ENCODE measurements around the gene YJEFN3.

Gene YJEFN3

GRCh38 chr19:19541616-19542015, 12.9 kb downstream of the YJEFN3 start:
- Histone ChIP-seq H4K20me1 (ENCODE audit: insufficient read depth, low read length) (no peaks in the 10 kb centered on the region), H3K4me3 (ENCODE audit: low read depth, low read length, poor library complexity, severe bottlenecking) (no peak overlapping the region), H3F3A (ENCODE audit: insufficient read depth, low read length) (no peaks in the 10 kb centered on the region), H3K9me2 (ENCODE audit: low read depth, low read length) (no peaks in the 10 kb centered on the region), H3K27me3 (ENCODE audit: insufficient read depth, low read length) (no peaks in the 10 kb centered on the region), H3K4me2 (ENCODE audit: low read length) (no peak overlapping the region), H3K36me3 (ENCODE audit: insufficient read depth, low read length) (no peaks in the 10 kb centered on the region; the same call in 1 of the 2 replicates), H3K79me2 (ENCODE audit: insufficient read depth, low read length) (no peaks in the 10 kb centered on the region), H3K4me1 (ENCODE audit: insufficient read depth, low read length, severe bottlenecking) (peaks cover 10% of the 10 kb centered on the region), H3K9me3 (ENCODE audit: low read length) (no peaks in the 10 kb centered on the region), H3K9ac (ENCODE audit: low read length) (no peak overlapping the region), H3K27ac (ENCODE audit: low read depth, low read length, poor library complexity, severe bottlenecking) (no peak overlapping the region), H2AFZ (ENCODE audit: low read length) (no peak overlapping the region)
- TF ChIP-seq CTCF (IDR thresholded peaks at IDR 0.05; ENCODE audit: low read length) (no peak), EZH2 (IDR thresholded peaks at IDR 0.05; ENCODE audit: borderline replicate concordance, low read length) (no peak)

- no peak for TF ChIP-seq CTCF (IDR thresholded peaks at IDR 0.05; ENCODE audit: low read length)
- TF ChIP-seq EZH2 (IDR thresholded peaks at IDR 0.05; ENCODE audit: borderline replicate concordance, low read length), result no peak
- Histone ChIP-seq H3K9ac (ENCODE audit: low read length) (no peak overlapping the region), H3K4me2 (ENCODE audit: low read length) (no peak overlapping the region), H2AFZ (ENCODE audit: low read length) (no peak overlapping the region), H3K9me3 (ENCODE audit: low read length) (no peaks in the 10 kb centered on the region), H3K27ac (ENCODE audit: low read depth, low read length, poor library complexity, severe bottlenecking) (no peak overlapping the region), H3K4me3 (ENCODE audit: low read depth, low read length, poor library complexity, severe bottlenecking) (no peak overlapping the region), H3K79me2 (ENCODE audit: insufficient read depth, low read length) (no peaks in the 10 kb centered on the region), H4K20me1 (ENCODE audit: insufficient read depth, low read length) (no peaks in the 10 kb centered on the region), H3F3A (ENCODE audit: insufficient read depth, low read length) (no peaks in the 10 kb centered on the region), H3K27me3 (ENCODE audit: insufficient read depth, low read length) (no peaks in the 10 kb centered on the region), H3K36me3 (ENCODE audit: insufficient read depth, low read length) (no peaks in the 10 kb centered on the region; the same call in 1 of the 2 replicates), H3K9me2 (ENCODE audit: low read depth, low read length) (no peaks in the 10 kb centered on the region), H3K4me1 (ENCODE audit: insufficient read depth, low read length, severe bottlenecking) (peaks cover 10% of the 10 kb centered on the region)
Observed at GRCh38 chr19:19542507-19542906, 13.8 kb downstream of the YJEFN3 start.

DNA sequence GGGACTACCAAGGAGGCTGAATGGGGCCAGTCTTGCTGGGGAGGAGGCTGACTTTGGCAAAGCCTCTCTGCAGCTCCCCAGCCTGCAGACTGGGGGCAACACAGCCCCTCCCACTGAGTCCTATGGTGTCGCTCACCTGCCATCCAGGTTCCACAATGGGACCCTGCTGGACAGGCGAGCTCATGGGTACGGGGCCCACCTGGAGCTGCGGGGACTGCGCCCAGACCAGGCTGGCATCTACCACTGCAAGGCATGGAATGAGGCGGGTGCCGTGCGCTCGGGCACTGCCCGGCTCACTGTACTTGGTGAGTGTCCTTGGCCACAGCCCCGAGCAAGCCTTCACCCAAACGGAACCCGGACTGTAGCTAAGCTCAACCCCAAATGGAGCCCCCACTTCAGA, 14.4 kb downstream of the YJEFN3 start:
- Histone ChIP-seq H2AFZ (ENCODE audit: low read length) (no peak overlapping the region), H3K9me2 (ENCODE audit: low read depth, low read length) (no peaks in the 10 kb centered on the region), H3K4me1 (ENCODE audit: insufficient read depth, low read length, severe bottlenecking) (peaks cover 6% of the 10 kb centered on the region), H3K27me3 (ENCODE audit: insufficient read depth, low read length) (no peaks in the 10 kb centered on the region), H3K27ac (ENCODE audit: low read depth, low read length, poor library complexity, severe bottlenecking) (no peak overlapping the region), H3K4me3 (ENCODE audit: low read depth, low read length, poor library complexity, severe bottlenecking) (no peak overlapping the region), H4K20me1 (ENCODE audit: insufficient read depth, low read length) (no peaks in the 10 kb centered on the region), H3K9me3 (ENCODE audit: low read length) (no peaks in the 10 kb centered on the region), H3K79me2 (ENCODE audit: insufficient read depth, low read length) (no peaks in the 10 kb centered on the region), H3K9ac (ENCODE audit: low read length) (no peak overlapping the region), H3K4me2 (ENCODE audit: low read length) (no peak overlapping the region), H3K36me3 (ENCODE audit: insufficient read depth, low read length) (no peaks in the 10 kb centered on the region), H3F3A (ENCODE audit: insufficient read depth, low read length) (no peaks in the 10 kb centered on the region)
- TF ChIP-seq CTCF (IDR thresholded peaks at IDR 0.05; ENCODE audit: low read length) (no peak), EZH2 (IDR thresholded peaks at IDR 0.05; ENCODE audit: borderline replicate concordance, low read length) (no peak)

Data from OCI-LY1 (cell line).